GM19099 (cell line): ENCODE results near the gene SLAIN2.

Source experiments
- POLR2A ChIP-seq: IDR thresholded peaks from 3 replicates; pipeline ENCODE4 v1.6.1; 2011; ENCODE audit warnings: low read depth; ENCODE audit not compliant: insufficient read length; ENCODE audit errors: extremely low read depth

Gene SLAIN2

GRCh38 chr4:48350871-48351270 is 9.5 kb downstream of the SLAIN2 start:
- no peak for TF ChIP-seq POLR2A

- TF ChIP-seq POLR2A, result no peak
These were observed 11.5 kb downstream of the SLAIN2 start for GRCh38 chr4:48352793-48353192.

GRCh38 chr4:48356355-48356754 is 15.0 kb downstream of the SLAIN2 start:
- no peak for TF ChIP-seq POLR2A

GRCh38 chr4:48360285-48361011 is 19.1 kb downstream of the SLAIN2 start:
- no peak for TF ChIP-seq POLR2A

- no peak for TF ChIP-seq POLR2A
These were observed 19.7 kb downstream of the SLAIN2 start for GRCh38 chr4:48361012-48361400.

- no peak for TF ChIP-seq POLR2A
These were observed 25.3 kb downstream of the SLAIN2 start for GRCh38 chr4:48366611-48367010.

- TF ChIP-seq POLR2A, result no peak
These were observed 25.7 kb downstream of the SLAIN2 start for GRCh38 chr4:48367016-48367415.

GRCh38 chr4:48368389-48368788 is 27.1 kb downstream of the SLAIN2 start:
- no peak for TF ChIP-seq POLR2A

GRCh38 chr4:48369248-48369647 is 27.9 kb downstream of the SLAIN2 start:
- no peak for TF ChIP-seq POLR2A

GRCh38 chr4:48369771-48370170 is 28.4 kb downstream of the SLAIN2 start:
- no peak for TF ChIP-seq POLR2A

- TF ChIP-seq POLR2A, result no peak
These were observed 29.2 kb downstream of the SLAIN2 start for GRCh38 chr4:48370260-48371134.

GRCh38 chr4:48372272-48372671 is 30.9 kb downstream of the SLAIN2 start:
- TF ChIP-seq POLR2A, result no peak

GRCh38 chr4:48375651-48376304 is 34.4 kb downstream of the SLAIN2 start:
- no peak for TF ChIP-seq POLR2A

GRCh38 chr4:48379587-48380180 is 38.4 kb downstream of the SLAIN2 start:
- no peak for TF ChIP-seq POLR2A

GRCh38 chr4:48380583-48381167 is 39.3 kb downstream of the SLAIN2 start:
- no peak for TF ChIP-seq POLR2A

- TF ChIP-seq POLR2A, result no peak
These were observed 47.3 kb downstream of the SLAIN2 start for GRCh38 chr4:48388525-48389154.
